ENCODE results near the gene EEF2K. TPM values are rescaled to one million over a fixed set of nuclear protein-coding genes. Genes with fewer than 3 reads are reported as not detected.

EEF2K gene
- total and polyA plus RNA-seq, 2 of the 13 experiments (the other 11 are each of a cell fraction or from before 2014, with no cell fraction given), result 22.0 to 23.8 TPM

DNA sequence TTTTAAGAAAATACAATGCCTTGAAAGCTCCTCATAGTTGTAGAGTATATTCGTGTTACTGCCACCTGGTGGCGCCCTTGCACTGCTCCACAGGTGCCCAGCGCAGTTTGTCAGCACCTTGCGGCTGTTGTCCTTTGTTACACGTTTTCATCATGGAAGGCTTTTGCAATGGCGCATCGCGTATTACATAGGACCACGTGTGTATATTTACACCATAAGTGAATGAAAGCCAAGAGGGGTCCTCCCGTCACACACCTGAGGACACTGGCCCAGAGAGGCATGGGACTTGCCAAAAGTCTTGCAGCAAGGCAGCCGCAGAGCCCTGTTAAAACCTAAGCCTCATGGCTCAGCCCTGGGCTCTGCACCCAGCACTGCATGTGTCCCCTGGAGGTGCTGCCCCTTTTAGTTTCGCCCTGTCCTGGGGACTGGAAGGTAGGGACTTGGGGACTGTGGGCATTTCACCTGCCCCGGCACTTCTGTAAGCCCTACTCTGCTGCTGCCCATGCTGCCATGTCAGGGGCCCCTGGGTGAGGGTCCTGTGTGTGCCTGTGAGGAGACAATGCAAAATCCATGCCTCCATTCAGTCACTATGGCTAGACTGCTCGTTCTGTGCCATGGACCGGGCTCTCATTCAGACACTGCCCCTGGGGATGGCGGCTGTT, 115.4 kb downstream of the EEF2K start:
- in situ Hi-C loops (cut with HindIII; ENCODE audit: extremely low pct_ligation_motif_present, low pct_unique_long_range_greater_than_20kb) (no loop called here), intact Hi-C loops (cut with micrococcal nuclease; ENCODE audit: unreplicated experiment) (loop anchor here (5.0 kb wide), 1 partner anchor 51 kb away; the partner anchor contains the start of gene CDR2)
- FAIRE-seq (peak; percentile 89), DNase-seq (ENCODE audit: low spot score) (peak; percentile 59), ATAC-seq (peak; percentile 36; the same call in 2 of the 3 replicates)
- Histone ChIP-seq H2AFZ (ENCODE audit: low read length) (no peak overlapping the region), H3K79me2 (ENCODE audit: insufficient read depth, low read length) (peaks cover 14% of the 10 kb centered on the region), H3K27ac (ENCODE audit: extremely low read length, insufficient read depth, low read length) (no peak overlapping the region), H3K27me3 (ENCODE audit: control insufficient read depth in 1 of 2, insufficient read depth in 2 of 2, low read length in 2 of 2) (no peaks in the 10 kb centered on the region), H3K9me3 (ENCODE audit: low read length) (no peaks in the 10 kb centered on the region), H3K36me3 (replicated peaks in 1 of 2; ENCODE audit: control insufficient read depth in 1 of 2, insufficient read depth in 2 of 2, low read length in 2 of 2) (peaks cover 64 to 97% of the 10 kb centered on the region in 2 experiments), H3K4me3 (replicated peaks in 1 of 3; ENCODE audit: insufficient read depth in 1 of 3, low read depth in 2 of 3, low read length in 3 of 3) (no peak overlapping the region), H3K4me2 (ENCODE audit: low read depth, low read length) (no peak overlapping the region), H4K20me1 (ENCODE audit: insufficient read depth, low read length) (peaks cover 23% of the 10 kb centered on the region; the same call in 1 of the 2 replicates), H3K9ac (ENCODE audit: insufficient read depth, low read depth, low read length) (no peak overlapping the region), H3K4me1 (ENCODE audit: insufficient read depth, low read length) (0 out of 2 replicates have a peak, but pooled peaks cover 7% of the 10 kb centered on the region)
- CTCF ChIA-PET (ENCODE audit: low intra/inter-chr PET ratio, low total read pairs), result no interaction called here
- WGBS (ENCODE audit: low lambda C conversion rate), result 72% methylated on average over 16 of the region's 16 CpGs
- POLR2A ChIA-PET, result no interaction called here
- TSS peak; percentile 29 for BruUV-seq (replicated peaks)
- TF ChIP-seq TARDBP (CRISPR knock-in tag; IDR thresholded peaks at IDR 0.05) (0 out of 2 replicates have a peak, but pooled peaks have one; percentile 43), KDM4B (CRISPR knock-in tag; IDR thresholded peaks at IDR 0.05) (0 out of 2 replicates have a peak, but pooled peaks have one; percentile 11), GATAD2A (CRISPR knock-in tag; IDR thresholded peaks at IDR 0.05) (peak; percentile 43; the same call in 1 of the 2 replicates), NRL (CRISPR knock-in tag; IDR thresholded peaks at IDR 0.05; ENCODE audit: borderline replicate concordance) (0 out of 2 replicates have a peak, but pooled peaks have one; percentile 28), PLRG1 (conservative IDR thresholded peaks at IDR 0.05) (no peak), TBP (CRISPR knock-in tag; IDR thresholded peaks at IDR 0.05) (0 out of 2 replicates have a peak, but pooled peaks have one; percentile 74), MED1 (CRISPR knock-in tag; IDR thresholded peaks at IDR 0.05) (peak; percentile 44; the same call in 1 of the 2 replicates), ZNF766 (CRISPR knock-in tag; IDR thresholded peaks at IDR 0.05; ENCODE audit: borderline replicate concordance) (no peak), HOXA9 (CRISPR knock-in tag; IDR thresholded peaks at IDR 0.05; ENCODE audit: borderline replicate concordance) (0 out of 2 replicates have a peak, but pooled peaks have one; percentile 66), HDAC6 (IDR thresholded peaks at IDR 0.05; ENCODE audit: low read depth, low read length) (no peak), ZNF121 (CRISPR knock-in tag; IDR thresholded peaks at IDR 0.05) (no peak), MAFG (CRISPR knock-in tag; IDR thresholded peaks at IDR 0.05) (no peak), SSRP1 (CRISPR knock-in tag; IDR thresholded peaks at IDR 0.05) (no peak), SOX5 (CRISPR knock-in tag; IDR thresholded peaks at IDR 0.05; ENCODE audit: borderline replicate concordance) (0 out of 2 replicates have a peak, but pooled peaks have one; percentile 26), KLF16 (CRISPR knock-in tag; IDR thresholded peaks at IDR 0.05) (peak in 1 of 2 experiments; percentile 65; a peak in 1 of 4 replicates)
- TF ChIP-seq, protein P1, sequence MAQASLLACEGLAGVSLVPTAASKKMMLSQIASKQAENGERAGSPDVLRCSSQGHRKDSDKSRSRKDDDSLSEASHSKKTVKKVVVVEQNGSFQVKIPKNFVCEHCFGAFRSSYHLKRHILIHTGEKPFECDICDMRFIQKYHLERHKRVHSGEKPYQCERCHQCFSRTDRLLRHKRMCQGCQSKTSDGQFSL (CRISPR knock-in tag; IDR thresholded peaks at IDR 0.05), result no peak
- TF ChIP-seq, protein P2, sequence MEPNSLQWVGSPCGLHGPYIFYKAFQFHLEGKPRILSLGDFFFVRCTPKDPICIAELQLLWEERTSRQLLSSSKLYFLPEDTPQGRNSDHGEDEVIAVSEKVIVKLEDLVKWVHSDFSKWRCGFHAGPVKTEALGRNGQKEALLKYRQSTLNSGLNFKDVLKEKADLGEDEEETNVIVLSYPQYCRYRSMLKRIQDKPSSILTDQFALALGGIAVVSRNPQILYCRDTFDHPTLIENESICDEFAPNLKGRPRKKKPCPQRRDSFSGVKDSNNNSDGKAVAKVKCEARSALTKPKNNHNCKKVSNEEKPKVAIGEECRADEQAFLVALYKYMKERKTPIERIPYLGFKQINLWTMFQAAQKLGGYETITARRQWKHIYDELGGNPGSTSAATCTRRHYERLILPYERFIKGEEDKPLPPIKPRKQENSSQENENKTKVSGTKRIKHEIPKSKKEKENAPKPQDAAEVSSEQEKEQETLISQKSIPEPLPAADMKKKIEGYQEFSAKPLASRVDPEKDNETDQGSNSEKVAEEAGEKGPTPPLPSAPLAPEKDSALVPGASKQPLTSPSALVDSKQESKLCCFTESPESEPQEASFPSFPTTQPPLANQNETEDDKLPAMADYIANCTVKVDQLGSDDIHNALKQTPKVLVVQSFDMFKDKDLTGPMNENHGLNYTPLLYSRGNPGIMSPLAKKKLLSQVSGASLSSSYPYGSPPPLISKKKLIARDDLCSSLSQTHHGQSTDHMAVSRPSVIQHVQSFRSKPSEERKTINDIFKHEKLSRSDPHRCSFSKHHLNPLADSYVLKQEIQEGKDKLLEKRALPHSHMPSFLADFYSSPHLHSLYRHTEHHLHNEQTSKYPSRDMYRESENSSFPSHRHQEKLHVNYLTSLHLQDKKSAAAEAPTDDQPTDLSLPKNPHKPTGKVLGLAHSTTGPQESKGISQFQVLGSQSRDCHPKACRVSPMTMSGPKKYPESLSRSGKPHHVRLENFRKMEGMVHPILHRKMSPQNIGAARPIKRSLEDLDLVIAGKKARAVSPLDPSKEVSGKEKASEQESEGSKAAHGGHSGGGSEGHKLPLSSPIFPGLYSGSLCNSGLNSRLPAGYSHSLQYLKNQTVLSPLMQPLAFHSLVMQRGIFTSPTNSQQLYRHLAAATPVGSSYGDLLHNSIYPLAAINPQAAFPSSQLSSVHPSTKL (CRISPR knock-in tag; IDR thresholded peaks at IDR 0.05), result 0 out of 2 replicates have a peak, but pooled peaks have one; percentile 34
- TF ChIP-seq, protein P3, sequence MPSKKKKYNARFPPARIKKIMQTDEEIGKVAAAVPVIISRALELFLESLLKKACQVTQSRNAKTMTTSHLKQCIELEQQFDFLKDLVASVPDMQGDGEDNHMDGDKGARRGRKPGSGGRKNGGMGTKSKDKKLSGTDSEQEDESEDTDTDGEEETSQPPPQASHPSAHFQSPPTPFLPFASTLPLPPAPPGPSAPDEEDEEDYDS (CRISPR knock-in tag; IDR thresholded peaks at IDR 0.05), result no peak
- TF ChIP-seq, protein P4, sequence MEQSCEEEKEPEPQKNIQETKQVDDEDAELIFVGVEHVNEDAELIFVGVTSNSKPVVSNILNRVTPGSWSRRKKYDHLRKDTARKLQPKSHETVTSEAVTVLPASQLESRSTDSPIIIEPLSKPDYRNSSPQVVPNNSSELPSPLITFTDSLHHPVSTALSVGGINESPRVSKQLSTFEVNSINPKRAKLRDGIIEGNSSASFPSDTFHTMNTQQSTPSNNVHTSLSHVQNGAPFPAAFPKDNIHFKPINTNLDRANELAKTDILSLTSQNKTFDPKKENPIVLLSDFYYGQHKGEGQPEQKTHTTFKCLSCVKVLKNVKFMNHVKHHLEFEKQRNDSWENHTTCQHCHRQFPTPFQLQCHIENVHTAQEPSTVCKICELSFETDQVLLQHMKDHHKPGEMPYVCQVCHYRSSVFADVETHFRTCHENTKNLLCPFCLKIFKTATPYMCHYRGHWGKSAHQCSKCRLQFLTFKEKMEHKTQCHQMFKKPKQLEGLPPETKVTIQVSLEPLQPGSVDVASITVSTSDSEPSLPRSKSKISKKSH (CRISPR knock-in tag; IDR thresholded peaks at IDR 0.05; ENCODE audit: borderline replicate concordance), result peak; percentile 88

All from HepG2 (cell line).